GM06990 (cell line): ENCODE measurements around the gene GSE1.
A peak's percentile ranks its signal among the peaks of the same experiment; 100 is the strongest.

ENCODE experiments used
- DNase-seq: peaks from one replicate; pipeline ENCODE4 v3.0.0-alpha.2; 2011; ENCODE audit not compliant: insufficient read length; ENCODE audit errors: extremely low read depth
- H3K27me3 ChIP-seq: replicated peaks from 2 replicates; pipeline ENCODE4 v1.6.0; 2011; ENCODE audit warnings: low read length; ENCODE audit not compliant: control insufficient read depth, insufficient read depth
- H3K36me3 ChIP-seq: 2 replicates; pipeline ENCODE4 v1.5.1; 2011; ENCODE audit warnings: low read length; ENCODE audit not compliant: control insufficient read depth, insufficient read depth
- H3K4me3 ChIP-seq: replicated peaks from 2 replicates; pipeline ENCODE4 v1.5.1; 2011; ENCODE audit warnings: low read depth, mild to moderate bottlenecking, control low read depth, low read length
- CTCF ChIP-seq: IDR thresholded peaks from 2 replicates; pipeline ENCODE4 v1.5.1; 2011; ENCODE audit warnings: low read length, control low read depth, mild to moderate bottlenecking, inconsistent platforms; ENCODE audit not compliant: insufficient read depth, poor library complexity, severe bottlenecking

GSE1 gene

GRCh38 chr16:85683363-85683762 lies 70.2 kb downstream of the GSE1 start:
- no peak for TF ChIP-seq CTCF
- Histone ChIP-seq H3K4me3 (no peak overlapping the region), H3K36me3 (peaks cover 12% of the 10 kb centered on the region), H3K27me3 (no peaks in the 10 kb centered on the region)
- DNase-seq: no peak

GRCh38 chr16:85685251-85685650 lies 72.1 kb downstream of the GSE1 start:
- Histone ChIP-seq H3K4me3 (no peak overlapping the region), H3K36me3 (peaks cover 4% of the 10 kb centered on the region), H3K27me3 (no peaks in the 10 kb centered on the region)
- TF ChIP-seq CTCF: no peak
- DNase-seq: no peak

- peaks cover 2% of the 10 kb centered on the region for H3K36me3 ChIP-seq
Measured at GRCh38 chr16:85686912-85687591, 73.9 kb downstream of the GSE1 start.

GRCh38 chr16:85687651-85688471 lies 74.7 kb downstream of the GSE1 start:
- peak; percentile 46 for DNase-seq
- Histone ChIP-seq H3K36me3 (peaks cover 2% of the 10 kb centered on the region; the same call in 1 of the 2 replicates), H3K27me3 (no peaks in the 10 kb centered on the region), H3K4me3 (peak overlapping the region; percentile 80)
- TF ChIP-seq CTCF: no peak

More at GRCh38 chr16:85686912-85687591, 73.9 kb downstream of the GSE1 start:
- TF ChIP-seq CTCF: no peak
- H3K4me3 ChIP-seq: peak overlapping the region; percentile 80
- H3K27me3 ChIP-seq: no peaks in the 10 kb centered on the region
- DNase-seq: peak; percentile 77

- no peaks in the 10 kb centered on the region for H3K27me3 ChIP-seq
- TF ChIP-seq CTCF: no peak
- H3K4me3 ChIP-seq: peak within 1 kb of the TSS; percentile 80
- peak; percentile 96 for DNase-seq
- H3K36me3 ChIP-seq: no peaks in the 10 kb centered on the region
Measured at GRCh38 chr16:85688586-85689284, 75.6 kb downstream of the GSE1 start, which contains the start of gene GINS2. GINS2 (minus strand) TSS chr16:85688954; CDS start chr16:85688898, 56 bp downstream.
